Neural progenitor cell (in vitro differentiated cells): ENCODE data around the gene NFATC2. TPM values are rescaled to one million over a fixed set of nuclear protein-coding genes. Genes with fewer than 3 reads are reported as not detected.
A peak's percentile ranks its signal among the peaks of the same experiment; 100 is the strongest.

ENCODE experiments used
- DNase-seq: peaks from one replicate; pipeline ENCODE4 v3.0.0-alpha.2; 2016; ENCODE audit warnings: low spot score
- H2AFZ ChIP-seq: fragments of 200-600 bp; sonication (generic); replicated peaks from 2 replicates; pipeline ENCODE4 v1.6.1; 2016; ENCODE audit warnings: antibody characterized with exemption
- H3F3A ChIP-seq: fragments of 200-600 bp; sonication (generic); 2 replicates; pipeline ENCODE4 v1.6.1; 2016; ENCODE audit warnings: antibody characterized with exemption, low read depth
- H3K27ac ChIP-seq: fragments of 200-600 bp; sonication (generic); 2 replicates; pipeline ENCODE4 v1.5.1; 2016; ENCODE audit warnings: mild to moderate bottlenecking
- H3K27me3 ChIP-seq: fragments of 200-600 bp; sonication (generic); 2 replicates; pipeline ENCODE4 v1.6.1; 2016; ENCODE audit warnings: mild to moderate bottlenecking, moderate library complexity
- H3K36me3 ChIP-seq: fragments of 200-600 bp; sonication (generic); 2 replicates; pipeline ENCODE4 v1.5.1; 2016
- H3K4me1 ChIP-seq: fragments of 200-600 bp; sonication (generic); 2 replicates; pipeline ENCODE4 v1.6.1; 2016; ENCODE audit warnings: mixed run types
- H3K4me2 ChIP-seq: fragments of 200-600 bp; sonication (generic); 2 replicates; pipeline ENCODE4 v1.6.1; 2016
- H3K4me3 ChIP-seq: fragments of 200-600 bp; sonication (generic); 2 replicates; pipeline ENCODE4 v1.5.1; 2016
- H3K79me2 ChIP-seq: fragments of 200-600 bp; sonication (generic); 2 replicates; pipeline ENCODE4 v1.6.1; 2016; ENCODE audit warnings: low read depth
- H3K9ac ChIP-seq: fragments of 200-600 bp; sonication (generic); 2 replicates; pipeline ENCODE4 v1.6.1; 2016
- H3K9me3 ChIP-seq: fragments of 200-600 bp; sonication (generic); 2 replicates; pipeline ENCODE4 v1.5.1; 2016; ENCODE audit warnings: low read depth
- H4K20me1 ChIP-seq: fragments of 200-600 bp; sonication (generic); 2 replicates; pipeline ENCODE4 v1.6.1; 2016; ENCODE audit warnings: low read depth
- H3K27ac Mint-ChIP-seq: 3 replicates; pipeline ENCODE4 v1.8.0; 2021; ENCODE audit warnings: mixed read lengths
- H3K27me3 Mint-ChIP-seq: 2 replicates; pipeline ENCODE4 v1.8.0; 2022; ENCODE audit warnings: low read depth, mild to moderate bottlenecking, inconsistent platforms, moderate library complexity, mixed read lengths; ENCODE audit not compliant: insufficient read depth
- H3K36me3 Mint-ChIP-seq: 3 replicates; pipeline ENCODE4 v1.8.0; 2021; ENCODE audit warnings: mixed read lengths
- H3K4me1 Mint-ChIP-seq: 3 replicates; pipeline ENCODE4 v1.8.0; 2021; ENCODE audit warnings: mixed read lengths
- H3K4me3 Mint-ChIP-seq: 3 replicates; pipeline ENCODE4 v1.8.0; 2021; ENCODE audit warnings: mild to moderate bottlenecking, moderate library complexity, mixed read lengths
- H3K9me3 Mint-ChIP-seq: 3 replicates; pipeline ENCODE4 v1.8.0; 2020; ENCODE audit warnings: mixed read lengths
- CTCF ChIP-seq: fragments of 200-600 bp; sonication (generic); IDR thresholded peaks from 2 replicates; pipeline ENCODE4 v1.5.1; 2017; ENCODE audit warnings: antibody characterized with exemption, mild to moderate bottlenecking
- EZH2 ChIP-seq: fragments of 200-600 bp; sonication (generic); IDR thresholded peaks from 2 replicates; pipeline ENCODE4 v1.6.1; 2017; ENCODE audit warnings: antibody characterized with exemption, mild to moderate bottlenecking, moderate library complexity
- EZH2phosphoT487 ChIP-seq: fragments of 200-600 bp; sonication (generic); IDR thresholded peaks from 2 replicates; pipeline ENCODE4 v1.6.1; 2017; ENCODE audit warnings: antibody characterized with exemption
- total RNA-seq: library from RNA; depleted of rRNA; stranded (reverse); fragments of >200 nt; gene quantifications from 2 replicates; pipeline ENCODE4 v1.2.3, GENCODE V29; 2015; ENCODE audit warnings: low replicate concordance

The NFATC2 gene
- total RNA-seq, 1 donor from 2014 or later: 0.19 TPM

GRCh38 chr20:51547951-51548350 lies 5.4 kb upstream of the NFATC2 start:
- Mint-ChIP-seq H3K27ac (no peak overlapping the region), H3K9me3 (no peaks in the 10 kb centered on the region), H3K27me3 (peaks cover 15% of the 10 kb centered on the region), H3K36me3 (no peaks in the 10 kb centered on the region), H3K4me3 (no peak overlapping the region), H3K4me1 (peaks cover 6% of the 10 kb centered on the region)
- no peak for TF ChIP-seq CTCF
- no peak for TF ChIP-seq EZH2
- TF ChIP-seq EZH2phosphoT487: no peak
- H3K27ac ChIP-seq: no peak overlapping the region
- no peaks in the 10 kb centered on the region for H3F3A ChIP-seq
- no peak overlapping the region for H3K4me2 ChIP-seq
- H3K4me3 ChIP-seq: no peak overlapping the region
- H4K20me1 ChIP-seq: no peaks in the 10 kb centered on the region
- H3K9ac ChIP-seq: no peak overlapping the region
- H2AFZ ChIP-seq: no peak overlapping the region
- H3K4me1 ChIP-seq: no peaks in the 10 kb centered on the region
- no peaks in the 10 kb centered on the region for H3K79me2 ChIP-seq
- no peak for DNase-seq
- H3K9me3 ChIP-seq: no peaks in the 10 kb centered on the region
- peaks cover 59% of the 10 kb centered on the region for H3K27me3 ChIP-seq
- no peaks in the 10 kb centered on the region for H3K36me3 ChIP-seq

GRCh38 chr20:51545515-51545914 lies 3.0 kb upstream of the NFATC2 start:
- Mint-ChIP-seq H3K9me3 (no peaks in the 10 kb centered on the region), H3K36me3 (no peaks in the 10 kb centered on the region), H3K27me3 (peaks cover 15% of the 10 kb centered on the region), H3K27ac (no peak overlapping the region), H3K4me3 (no peak overlapping the region), H3K4me1 (peaks cover 19% of the 10 kb centered on the region)
- no peak for TF ChIP-seq EZH2phosphoT487
- no peaks in the 10 kb centered on the region for H3K79me2 ChIP-seq
- H3K4me3 ChIP-seq: no peak overlapping the region
- no peak overlapping the region for H3K9ac ChIP-seq
- peaks cover 6% of the 10 kb centered on the region for H4K20me1 ChIP-seq
- H2AFZ ChIP-seq: no peak overlapping the region
- no peak overlapping the region for H3K27ac ChIP-seq
- H3K27me3 ChIP-seq: peaks cover 70% of the 10 kb centered on the region
- H3K36me3 ChIP-seq: no peaks in the 10 kb centered on the region
- H3K9me3 ChIP-seq: no peaks in the 10 kb centered on the region
- DNase-seq: no peak
- peaks cover 8% of the 10 kb centered on the region for H3K4me1 ChIP-seq
- no peak overlapping the region for H3K4me2 ChIP-seq
- H3F3A ChIP-seq: peaks cover 17% of the 10 kb centered on the region

GRCh38 chr20:51543422-51543788 lies 886 bp upstream of the NFATC2 start:
- H3K27ac ChIP-seq: no peak overlapping the region

More at GRCh38 chr20:51543422-51543788, 886 bp upstream of the NFATC2 start:
- Histone ChIP-seq H3F3A (peaks cover 17% of the 10 kb centered on the region), H3K36me3 (no peaks in the 10 kb centered on the region), H3K9ac (no peak overlapping the region), H3K4me1 (peaks cover 8% of the 10 kb centered on the region), H3K27me3 (peaks cover 80% of the 10 kb centered on the region), H3K4me3 (no peak overlapping the region), H4K20me1 (peaks cover 6% of the 10 kb centered on the region), H3K9me3 (no peaks in the 10 kb centered on the region), H2AFZ (no peak overlapping the region), H3K79me2 (no peaks in the 10 kb centered on the region), H3K4me2 (no peak overlapping the region)
- Mint-ChIP-seq H3K27ac (no peak overlapping the region), H3K4me3 (peak overlapping the region; percentile 76), H3K27me3 (peaks cover 22% of the 10 kb centered on the region), H3K9me3 (no peaks in the 10 kb centered on the region), H3K4me1 (peaks cover 19% of the 10 kb centered on the region), H3K36me3 (no peaks in the 10 kb centered on the region)
- TF ChIP-seq EZH2: no peak
- no peak for TF ChIP-seq CTCF
- no peak for TF ChIP-seq EZH2phosphoT487
- DNase-seq: no peak
